ENCODE results near the gene ZC3H18. TPM values are rescaled to one million over a fixed set of nuclear protein-coding genes. Genes with fewer than 3 reads are reported as not detected.

Gene ZC3H18
- total and polyA plus RNA-seq, 2 experiments from 2014 or later = 30.0 to 40.7 TPM

- Mint-ChIP-seq H3K27me3 (ENCODE audit: insufficient read depth, low read depth, poor library complexity) (peaks cover 2% of the 10 kb centered on the region), H3K36me3 (ENCODE audit: low read depth) (peaks cover 9% of the 10 kb centered on the region; the same call in 1 of the 3 replicates), H3K4me3 (no peak overlapping the region), H3K9me3 (no peaks in the 10 kb centered on the region), H3K4me1 (peaks cover 6% of the 10 kb centered on the region; the same call in 1 of the 3 replicates), H3K27ac (no peak overlapping the region)
- no peaks in the 10 kb centered on the region for H4K20me1 ChIP-seq (replicated peaks; ENCODE audit: insufficient read depth)
- no peaks in the 10 kb centered on the region for H3K27me3 ChIP-seq (ENCODE audit: insufficient read depth)
- H3K4me3 ChIP-seq = no peak overlapping the region
- no peaks in the 10 kb centered on the region for H3K9me2 ChIP-seq (ENCODE audit: insufficient read depth)
- no peak overlapping the region for H2AFZ ChIP-seq
- H3K4me2 ChIP-seq = no peak overlapping the region
- no peaks in the 10 kb centered on the region for H3F3A ChIP-seq (replicated peaks; ENCODE audit: low read depth)
- no peak for DNase-seq (ENCODE audit: low spot score)
- H3K4me1 ChIP-seq (ENCODE audit: insufficient read depth) = peaks cover 7% of the 10 kb centered on the region; the same call in 1 of the 2 replicates
- no peaks in the 10 kb centered on the region for H3K36me3 ChIP-seq (ENCODE audit: insufficient read depth)
- TF ChIP-seq CREB1 (CRISPR knock-in tag; IDR thresholded peaks at IDR 0.05; ENCODE audit: low read depth) = no peak
- no peak for TF ChIP-seq JUNB (IDR thresholded peaks at IDR 0.05; ENCODE audit: unreplicated experiment)
- TF ChIP-seq ZNF331 (CRISPR knock-in tag; IDR thresholded peaks at IDR 0.05; ENCODE audit: low read depth) = no peak
- TF ChIP-seq CTCF (conservative IDR thresholded peaks at IDR 0.05; ENCODE audit: low read depth in 2 of 2) = no peak
- H3K27ac ChIP-seq (ENCODE audit: low read depth) = no peak overlapping the region
- H3K79me2 ChIP-seq (replicated peaks; ENCODE audit: insufficient read depth) = no peaks in the 10 kb centered on the region
- no peak for ATAC-seq
Observed at GRCh38 chr16:88529596-88529995, 40.6 kb upstream of the ZC3H18 start.

- Histone ChIP-seq H3K4me1 (ENCODE audit: insufficient read depth) (peaks cover 6% of the 10 kb centered on the region; the same call in 1 of the 2 replicates), H3K27ac (ENCODE audit: low read depth) (no peak overlapping the region), H3K4me3 (no peak overlapping the region), H3K4me2 (no peak overlapping the region), H3K79me2 (replicated peaks; ENCODE audit: insufficient read depth) (no peaks in the 10 kb centered on the region), H3F3A (replicated peaks; ENCODE audit: low read depth) (no peaks in the 10 kb centered on the region; the same call in 1 of the 2 replicates), H3K9me2 (ENCODE audit: insufficient read depth) (no peaks in the 10 kb centered on the region), H4K20me1 (replicated peaks; ENCODE audit: insufficient read depth) (no peaks in the 10 kb centered on the region), H3K27me3 (ENCODE audit: insufficient read depth) (no peaks in the 10 kb centered on the region), H2AFZ (no peak overlapping the region), H3K36me3 (ENCODE audit: insufficient read depth) (no peaks in the 10 kb centered on the region)
- peaks cover 9% of the 10 kb centered on the region; the same call in 1 of the 3 replicates for H3K36me3 Mint-ChIP-seq (ENCODE audit: low read depth)
- no peaks in the 10 kb centered on the region for H3K9me3 Mint-ChIP-seq
- DNase-seq (ENCODE audit: low spot score) (no peak), ATAC-seq (no peak)
- peaks cover 2% of the 10 kb centered on the region for H3K27me3 Mint-ChIP-seq (ENCODE audit: insufficient read depth, low read depth, poor library complexity)
- H3K4me1 Mint-ChIP-seq = peaks cover 6% of the 10 kb centered on the region; the same call in 1 of the 3 replicates
- H3K27ac Mint-ChIP-seq = no peak overlapping the region
- no peak overlapping the region for H3K4me3 Mint-ChIP-seq
- TF ChIP-seq ZNF462 (CRISPR knock-in tag; IDR thresholded peaks at IDR 0.05) = no peak
- no peak for TF ChIP-seq JUNB (IDR thresholded peaks at IDR 0.05; ENCODE audit: unreplicated experiment)
- TF ChIP-seq NANOG (IDR thresholded peaks at IDR 0.05; ENCODE audit: borderline replicate concordance) = no peak
- no peak for TF ChIP-seq ZNF114 (CRISPR knock-in tag; IDR thresholded peaks at IDR 0.05)
- TF ChIP-seq EZH2phosphoT487 (IDR thresholded peaks at IDR 0.05; ENCODE audit: unreplicated experiment) = no peak
- no peak for TF ChIP-seq EZH2 (IDR thresholded peaks at IDR 0.05; ENCODE audit: low read depth, unreplicated experiment)
- no peak for TF ChIP-seq ETS1 (IDR thresholded peaks at IDR 0.05)
- TF ChIP-seq STAT1 (IDR thresholded peaks at IDR 0.05; ENCODE audit: unreplicated experiment) = no peak
Observed at GRCh38 chr16:88530051-88530857, 39.9 kb upstream of the ZC3H18 start.
